Upper lobe of right lung (tissue), 1 donor: ENCODE data around the gene KCNMB1. TPM values are rescaled to one million over a fixed set of nuclear protein-coding genes. Genes with fewer than 3 reads are reported as not detected.

Source experiments
- ATAC-seq: fragments of 200-7000 bp; cut with Tn5 transposase; one replicate; pipeline ENCODE4 v1.9.1; 2020; ENCODE audit warnings: mild to moderate bottlenecking, moderate library complexity
- DNase-seq: peaks from one replicate; pipeline ENCODE4 v3.0.0-alpha.2; 2020
- H3K27ac ChIP-seq: fragments of 200-600 bp; one replicate; pipeline ENCODE4 v1.8.0; 2022
- H3K27me3 ChIP-seq: fragments of 200-600 bp; one replicate; pipeline ENCODE4 v1.8.0; 2022; ENCODE audit warnings: mild to moderate bottlenecking
- H3K36me3 ChIP-seq: fragments of 200-600 bp; one replicate; pipeline ENCODE4 v1.8.0; 2022
- H3K4me1 ChIP-seq: fragments of 200-600 bp; one replicate; pipeline ENCODE4 v1.8.0; 2022
- H3K4me3 ChIP-seq: fragments of 200-600 bp; one replicate; pipeline ENCODE4 v1.8.0; 2022; ENCODE audit warnings: mild to moderate bottlenecking
- H3K9me3 ChIP-seq: fragments of 200-600 bp; one replicate; pipeline ENCODE4 v1.8.0; 2022
- CTCF ChIP-seq: fragments of 200-600 bp; IDR thresholded peaks from one replicate; pipeline ENCODE4 v1.8.0; 2022; ENCODE audit warnings: antibody characterized with exemption
- intact Hi-C: fragments of 100-400 bp; cut with DNase I; formaldehyde crosslinking; loops from one replicate; pipeline ENCODE4 v1.11.0; 2022
- total RNA-seq: library from RNA; stranded (reverse); fragmentation: NEBNext Ultra II Directional; extraction: Animal tissue kit (Norgen Biotek cat#: 25700); gene quantifications from one replicate; pipeline ENCODE4 v1.2.1, GENCODE V29; 2021
- donor health status: DM: no; HTN: yes; CAD: no; lungs with severe emphysema.

Gene KCNMB1
- total RNA-seq, 1 donor from 2014 or later = 1.5 TPM

GRCh38 chr5:170366276-170366675 lies 22.9 kb downstream of the KCNMB1 start:
- H3K36me3 ChIP-seq = no peaks in the 10 kb centered on the region
- H3K4me1 ChIP-seq = peaks cover 11% of the 10 kb centered on the region
- no peak for TF ChIP-seq CTCF
- no peak for ATAC-seq
- intact Hi-C loops = no loop called here
- H3K27ac ChIP-seq = no peak overlapping the region
- no peak for DNase-seq
- H3K9me3 ChIP-seq = no peaks in the 10 kb centered on the region
- H3K4me3 ChIP-seq = no peak overlapping the region
- H3K27me3 ChIP-seq = no peaks in the 10 kb centered on the region

GRCh38 chr5:170365831-170366230 lies 23.3 kb downstream of the KCNMB1 start:
- no peak overlapping the region for H3K27ac ChIP-seq
- no peak for DNase-seq
- intact Hi-C loops = no loop called here
- no peaks in the 10 kb centered on the region for H3K9me3 ChIP-seq
- no peak for ATAC-seq
- TF ChIP-seq CTCF = no peak
- no peaks in the 10 kb centered on the region for H3K36me3 ChIP-seq
- H3K4me1 ChIP-seq = peaks cover 13% of the 10 kb centered on the region
- H3K4me3 ChIP-seq = no peak overlapping the region
- no peaks in the 10 kb centered on the region for H3K27me3 ChIP-seq

GRCh38 chr5:170365011-170365410 lies 24.2 kb downstream of the KCNMB1 start:
- ATAC-seq (no peak), DNase-seq (no peak)
- no peak overlapping the region for H3K27ac ChIP-seq
- peaks cover 15% of the 10 kb centered on the region for H3K4me1 ChIP-seq
- H3K4me3 ChIP-seq = no peak overlapping the region
- intact Hi-C loops = no loop called here
- no peak for TF ChIP-seq CTCF
- H3K27me3 ChIP-seq = no peaks in the 10 kb centered on the region
- H3K36me3 ChIP-seq = no peaks in the 10 kb centered on the region
- no peaks in the 10 kb centered on the region for H3K9me3 ChIP-seq

GRCh38 chr5:170363671-170364070 lies 25.5 kb downstream of the KCNMB1 start:
- no peaks in the 10 kb centered on the region for H3K36me3 ChIP-seq
- peaks cover 23% of the 10 kb centered on the region for H3K4me1 ChIP-seq
- H3K27me3 ChIP-seq = no peaks in the 10 kb centered on the region
- H3K27ac ChIP-seq = no peak overlapping the region
- intact Hi-C loops = no loop called here
- no peak for TF ChIP-seq CTCF
- no peak for DNase-seq
- H3K9me3 ChIP-seq = no peaks in the 10 kb centered on the region
- ATAC-seq = peak; percentile 69
- H3K4me3 ChIP-seq = no peak overlapping the region

GRCh38 chr5:170362656-170363055 lies 26.5 kb downstream of the KCNMB1 start:
- DNase-seq (no peak), ATAC-seq (no peak)
- no peak for TF ChIP-seq CTCF
- intact Hi-C loops = no loop called here
- Histone ChIP-seq H3K9me3 (no peaks in the 10 kb centered on the region), H3K27me3 (no peaks in the 10 kb centered on the region), H3K36me3 (no peaks in the 10 kb centered on the region), H3K4me1 (peaks cover 31% of the 10 kb centered on the region), H3K4me3 (no peak overlapping the region), H3K27ac (no peak overlapping the region)

GRCh38 chr5:170362102-170362501 lies 27.1 kb downstream of the KCNMB1 start:
- ATAC-seq (no peak), DNase-seq (no peak)
- intact Hi-C loops = no loop called here
- no peak for TF ChIP-seq CTCF
- Histone ChIP-seq H3K4me3 (no peak overlapping the region), H3K27me3 (no peaks in the 10 kb centered on the region), H3K4me1 (peaks cover 35% of the 10 kb centered on the region), H3K9me3 (no peaks in the 10 kb centered on the region), H3K36me3 (no peaks in the 10 kb centered on the region), H3K27ac (no peak overlapping the region)
